GM12878 (cell line): Measurements from ENCODE around the gene OPRD1. TPM values are rescaled to one million over a fixed set of nuclear protein-coding genes. Genes with fewer than 3 reads are reported as not detected.

Source experiments
- ATAC-seq: fragments of 200-7000 bp; cut with Tn5 transposase; 3 replicates; pipeline ENCODE4 v1.9.1; 2020; ENCODE audit warnings: mild to moderate bottlenecking, moderate library complexity
- BruUV-seq: library from RNA; stranded (reverse); fragments of 400-500 nt; replicated peaks from 2 replicates; lab custom pipeline; 2021; lab: Mats Ljungman, UMichigan
- CTCF ChIA-PET: fragments of 300-600 bp; sonication (Branson Sonifier 250); formaldehyde crosslinking; extraction: SDS; loops from one replicate; lab custom pipeline; 2021; ENCODE audit warnings: inconsistent platforms; lab: Yijun Ruan, JAX
- POLR2A ChIA-PET: fragments of 350-600 bp; formaldehyde crosslinking; extraction: SDS; loops from one replicate; lab custom pipeline; 2021; ENCODE audit warnings: inconsistent platforms; lab: Charles Lee
- RAD21 ChIA-PET: fragments of 300-600 bp; sonication (Branson Sonifier 250); formaldehyde crosslinking; loops from one replicate; lab custom pipeline; 2023; ENCODE audit warnings: antibody characterized with exemption; ENCODE audit not compliant: unreplicated experiment; lab: Charles Lee
- SMC1A ChIA-PET: fragments of 300-600 bp; sonication (Branson Sonifier 250); formaldehyde crosslinking; loops from one replicate; lab custom pipeline; 2023; ENCODE audit not compliant: unreplicated experiment, uncharacterized antibody; lab: Charles Lee
- DNase-seq: peaks from one replicate; pipeline ENCODE4 v3.0.0-alpha.2; 2011; ENCODE audit warnings: low read depth, low spot score
- FAIRE-seq: peaks from 3 replicates; lab custom pipeline; 2011; peaks lifted over from hg19 to GRCh38; lab: Jason Lieb, UNC
- H2AFZ ChIP-seq: 2 replicates; pipeline ENCODE4 v1.6.0; 2011; ENCODE audit warnings: low read depth, low read length, control low read depth; ENCODE audit not compliant: control insufficient read depth
- H3K27ac ChIP-seq: 2 replicates; pipeline ENCODE4 v1.5.1; 2011; ENCODE audit warnings: control low read depth; ENCODE audit not compliant: control insufficient read depth, insufficient read depth
- H3K27me3 ChIP-seq, 2 experiments: replicated peaks in 1 of 2; 2 replicates each; pipeline versions ENCODE4 v1.6.0 to v1.6.1; 2011; ENCODE audit warnings: low read length in 1 of 2; ENCODE audit not compliant: control insufficient read depth in 2 of 2, insufficient read depth in 2 of 2
- H3K36me3 ChIP-seq, 2 experiments: 2 replicates each; pipeline ENCODE4 v1.5.1; 2011; ENCODE audit warnings: low read length in 1 of 2; ENCODE audit not compliant: control insufficient read depth in 2 of 2, insufficient read depth in 2 of 2
- H3K4me1 ChIP-seq: 2 replicates; pipeline ENCODE4 v1.6.1; 2011; ENCODE audit warnings: mild to moderate bottlenecking, low read length, moderate library complexity, mixed read lengths; ENCODE audit not compliant: control insufficient read depth, insufficient read depth
- H3K4me2 ChIP-seq: 2 replicates; pipeline ENCODE4 v1.6.0; 2011; ENCODE audit warnings: control low read depth; ENCODE audit not compliant: control insufficient read depth, insufficient read depth
- H3K4me3 ChIP-seq: fragments of 200-600 bp; sonication (generic); 2 replicates; pipeline ENCODE4 v1.5.1; 2016
- H3K79me2 ChIP-seq: 2 replicates; pipeline ENCODE4 v1.6.0; 2011; ENCODE audit warnings: low read length; ENCODE audit not compliant: control insufficient read depth, insufficient read depth
- H3K9ac ChIP-seq: 2 replicates; pipeline ENCODE4 v1.8.0; 2011; ENCODE audit warnings: low read length, control low read depth, mixed read lengths; ENCODE audit not compliant: control insufficient read depth, insufficient read depth
- H3K9me3 ChIP-seq: replicated peaks from 3 replicates; pipeline ENCODE4 v1.5.1; 2011; ENCODE audit warnings: mild to moderate bottlenecking, low read length; ENCODE audit not compliant: control insufficient read depth, insufficient read depth
- H4K20me1 ChIP-seq: 2 replicates; pipeline ENCODE4 v1.6.0; 2011; ENCODE audit not compliant: control insufficient read depth, insufficient read depth
- CBFB ChIP-seq: IDR thresholded peaks from 2 replicates; pipeline ENCODE4 v1.6.1; 2016; ENCODE audit warnings: antibody characterized with exemption, low read depth
- CHD1 ChIP-seq: IDR thresholded peaks from 2 replicates; pipeline ENCODE4 v1.6.1; 2012; ENCODE audit warnings: low read depth, low read length, improper control_type of control experiment
- ETV6 ChIP-seq, 2 experiments: fragments of 450-650 bp in 1 of 2; IDR thresholded peaks in 1 of 2; conservative IDR thresholded peaks in 1 of 2; 2 replicates each; pipeline ENCODE4 v1.6.1; 2014; ENCODE audit warnings: antibody characterized with exemption in 1 of 2, borderline replicate concordance in 1 of 2, low read depth in 1 of 2, mild to moderate bottlenecking in 1 of 2, moderate library complexity in 1 of 2
- GABPA ChIP-seq: IDR thresholded peaks from 2 replicates; pipeline ENCODE4 v1.6.1; 2014; ENCODE audit warnings: antibody characterized with exemption, low read depth, mild to moderate bottlenecking, inconsistent platforms
- GATAD2B ChIP-seq: fragments of 450-650 bp; conservative IDR thresholded peaks from 2 replicates; pipeline ENCODE4 v1.6.1; 2017; ENCODE audit warnings: low read depth, mild to moderate bottlenecking, moderate library complexity
- HCFC1 ChIP-seq: fragments of 150-350 bp; IDR thresholded peaks from 2 replicates; pipeline ENCODE4 v1.6.1; 2014; ENCODE audit warnings: low read length
- KAT2A ChIP-seq: conservative IDR thresholded peaks from 2 replicates; pipeline ENCODE4 v1.6.1; 2011; ENCODE audit warnings: low read depth, low read length; ENCODE audit not compliant: control insufficient read depth
- MEF2B ChIP-seq: fragments of 450-650 bp; IDR thresholded peaks from 2 replicates; pipeline ENCODE4 v1.6.1; 2018; ENCODE audit warnings: mild to moderate bottlenecking, moderate library complexity; ENCODE audit not compliant: partially characterized antibody, poor library complexity, severe bottlenecking
- MTA2 ChIP-seq: fragments of 450-650 bp; IDR thresholded peaks from 2 replicates; pipeline ENCODE4 v1.6.1; 2016; ENCODE audit warnings: low read depth, mild to moderate bottlenecking, moderate library complexity
- MTA3 ChIP-seq: IDR thresholded peaks from 2 replicates; pipeline ENCODE4 v1.6.1; 2012; ENCODE audit warnings: low read length, inconsistent platforms, borderline replicate concordance
- MXI1 ChIP-seq: fragments of 150-350 bp; IDR thresholded peaks from 2 replicates; pipeline ENCODE4 v1.6.1; 2011; ENCODE audit warnings: low read depth, mild to moderate bottlenecking, inconsistent platforms, low read length, improper control_type of control experiment
- SREBF1 ChIP-seq: IDR thresholded peaks from 2 replicates; pipeline ENCODE4 v1.6.1; 2012; ENCODE audit warnings: mild to moderate bottlenecking, low read length
- SREBF2 ChIP-seq: IDR thresholded peaks from 2 replicates; pipeline ENCODE4 v1.6.1; 2012; ENCODE audit warnings: mild to moderate bottlenecking, low read length
- TCF7 ChIP-seq: IDR thresholded peaks from 2 replicates; pipeline ENCODE4 v1.6.1; 2014; ENCODE audit warnings: antibody characterized with exemption, borderline replicate concordance
- ZBTB11 ChIP-seq: fragments of 450-650 bp; formaldehyde crosslinking; IDR thresholded peaks from 2 replicates; pipeline ENCODE4 v1.5.0; 2022; ENCODE audit warnings: mild to moderate bottlenecking, missing genetic modification characterization
- ZNF384 ChIP-seq: IDR thresholded peaks from 2 replicates; pipeline ENCODE4 v1.6.1; 2012; ENCODE audit warnings: low read depth, mild to moderate bottlenecking, low read length, improper control_type of control experiment, borderline replicate concordance
- WGBS: methylation state at CpG from one replicate; pipeline ENCODE4 v1.1.6; 2016; ENCODE audit warnings: low lambda C conversion rate; ENCODE audit not compliant: insufficient replicate concordance, insufficient coverage; ENCODE audit errors: missing lambda C conversion rate; 5-methylcytosine and 5-hydroxymethylcytosine counted together
- in situ Hi-C: fragments of 300-500 bp; cut with MboI; formaldehyde crosslinking; loops from 9 replicates; pipeline ENCODE4 v1.14.3; 2018; ENCODE audit warnings: mixed read lengths
- intact Hi-C: fragments of 100-400 bp; cut with micrococcal nuclease; formaldehyde crosslinking; loops from one replicate; pipeline ENCODE4 v1.14.2; 2022; ENCODE audit not compliant: unreplicated experiment
- polyA plus RNA-seq, 11 experiments: library from polyadenylated mRNA; depleted of rRNA in 4 of 11; unstranded in 6 of 11; stranded (reverse) in 5 of 11; fragments of >200 nt; fragmentation: Nextera tagmentation in 4 of 11; fragmentation: Illumina TruSeq in 1 of 11; extraction: Ambion mirVana in 4 of 11; extraction: Trizol in 1 of 11; gene quantifications; 1 replicate in 1 of 11; 2 replicates in 10 of 11; pipeline versions ENCODE4 v1.2.1 to v1.2.3, GENCODE V29; 2011 to 2016; ENCODE audit warnings: inconsistent platforms in 2 of 11, missing spikeins in 2 of 11, low read depth in 1 of 11
- total RNA-seq, 4 experiments: library from RNA; depleted of rRNA in 3 of 4; stranded (reverse); fragments of >200 nt in 3 of 4; fragmentation: Illumina TruSeq in 1 of 4; extraction: Trizol in 1 of 4; gene quantifications; 2 replicates each; pipeline versions ENCODE4 v1.2.1 to v1.2.3, GENCODE V29; 2013 to 2021
- TF ChIP-seq, protein P1 (sequence below): IDR thresholded peaks from 2 replicates; pipeline ENCODE4 v1.6.1; 2011; ENCODE audit warnings: low read depth, low read length, improper control_type of control experiment, borderline replicate concordance

The OPRD1 gene
- total and polyA plus RNA-seq, 10 of the 15 experiments (the other 5 are each of a cell fraction or from before 2014, with no cell fraction given) = 0.02 TPM; not detected in 8

DNA sequence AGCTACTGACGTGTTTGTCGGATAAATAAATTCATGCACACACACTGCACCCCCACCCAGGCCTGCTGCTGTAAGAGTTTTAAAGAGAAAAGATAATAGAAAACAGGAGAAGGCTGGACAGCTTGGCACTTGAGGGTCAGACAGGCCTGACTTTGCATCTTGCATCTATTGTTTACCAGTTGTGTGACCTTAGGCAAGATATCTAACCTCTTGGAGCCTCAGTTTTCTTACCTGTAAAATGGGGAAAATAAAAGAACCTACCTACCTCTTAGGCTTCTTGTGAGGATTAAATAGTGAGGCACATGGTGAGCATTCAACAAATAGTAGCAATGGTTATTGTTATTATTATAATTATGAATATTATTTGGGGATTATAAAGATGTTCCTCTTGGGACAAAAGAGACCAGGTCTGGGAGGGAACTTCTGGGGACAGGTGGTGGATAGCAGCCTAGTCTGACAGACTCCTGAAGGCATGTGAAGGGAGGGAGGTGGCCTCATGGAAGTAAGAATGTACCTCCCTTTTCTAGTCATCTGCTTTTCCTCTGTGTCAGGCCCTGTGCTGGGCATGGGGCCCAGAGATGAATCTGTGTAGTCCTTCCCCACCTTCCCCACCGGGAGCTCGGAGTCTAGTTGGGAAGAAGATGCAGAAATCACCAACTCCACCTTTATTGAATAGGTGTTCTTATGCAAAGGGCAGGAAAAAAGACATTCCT lies 84.1 kb downstream of the OPRD1 start:
- no peak for FAIRE-seq
- SMC1A ChIA-PET = interaction anchor here (0.6 to 1.9 kb wide), 2 partner anchors 111 to 156 kb away, joined by 3 to 4 read pairs; no protein-coding TSS in a partner anchor
- no peak for TF ChIP-seq ZBTB11 (CRISPR knock-in tag)
- TF ChIP-seq MEF2B = no peak
- no peak for TF ChIP-seq HCFC1
- no peak for TF ChIP-seq KAT2A
- no peak for TF ChIP-seq GATAD2B
- TF ChIP-seq, protein P1, sequence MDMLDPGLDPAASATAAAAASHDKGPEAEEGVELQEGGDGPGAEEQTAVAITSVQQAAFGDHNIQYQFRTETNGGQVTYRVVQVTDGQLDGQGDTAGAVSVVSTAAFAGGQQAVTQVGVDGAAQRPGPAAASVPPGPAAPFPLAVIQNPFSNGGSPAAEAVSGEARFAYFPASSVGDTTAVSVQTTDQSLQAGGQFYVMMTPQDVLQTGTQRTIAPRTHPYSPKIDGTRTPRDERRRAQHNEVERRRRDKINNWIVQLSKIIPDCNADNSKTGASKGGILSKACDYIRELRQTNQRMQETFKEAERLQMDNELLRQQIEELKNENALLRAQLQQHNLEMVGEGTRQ = no peak
- no peak for TF ChIP-seq ZNF384
- TF ChIP-seq ETV6 (conservative IDR thresholded peaks at IDR 0.05 in 1 of 2, IDR thresholded peaks at IDR 0.05 in 1 of 2; ENCODE audit: borderline replicate concordance in 1 of 2, low read depth in 1 of 2) = no peak
- no peak for TF ChIP-seq CHD1
- TF ChIP-seq SREBF2 = no peak
- no peak for TF ChIP-seq MTA2
- TF ChIP-seq SREBF1 = no peak
- TF ChIP-seq GABPA = no peak
- no peak for TF ChIP-seq MXI1
- TF ChIP-seq TCF7 = no peak
- TF ChIP-seq MTA3 = no peak
- TF ChIP-seq CBFB = no peak

More for the DNA sequence above, 84.1 kb downstream of the OPRD1 start:
- RAD21 ChIA-PET = interaction anchor here (3.3 kb wide), 1 partner anchor 137 kb away, joined by 21 read pairs; no protein-coding TSS in a partner anchor
- POLR2A ChIA-PET = no interaction called here
- Histone ChIP-seq H3K4me2 (no peak overlapping the region), H3K79me2 (no peaks in the 10 kb centered on the region), H3K4me3 (no peak overlapping the region), H3K36me3 (no peaks in the 10 kb centered on the region), H3K4me1 (no peaks in the 10 kb centered on the region), H3K27ac (no peak overlapping the region), H3K9ac (no peak overlapping the region), H4K20me1 (no peaks in the 10 kb centered on the region), H3K9me3 (no peaks in the 10 kb centered on the region), H2AFZ (no peak overlapping the region), H3K27me3 (no peaks in the 10 kb centered on the region)
- intact Hi-C loops = no loop called here
- in situ Hi-C loops = no loop called here
- DNase-seq = no peak
- ATAC-seq = no peak
- 81% methylated on average over 4 of the region's 4 CpGs for WGBS
- CTCF ChIA-PET = no interaction called here
- no TSS peak for BruUV-seq
